Fibroblast of skin of right biceps (primary cell): Measurements from ENCODE around the gene RTTN.
A peak's percentile ranks its signal among the peaks of the same experiment; 100 is the strongest.
"Not testable (repeated sequence)": the region's sequence is repeated elsewhere in the genome, so short reads cannot be mapped to it uniquely, and the experiment has no call there.

ENCODE experiments used
- DNase-seq: peaks from one replicate; pipeline ENCODE4 v3.0.0-alpha.2; 2013

The RTTN gene

GRCh38 chr18:70149616-70150301 is 55.7 kb downstream of the RTTN start:
- no peak for DNase-seq

GRCh38 chr18:70149156-70149555 is 56.3 kb downstream of the RTTN start:
- DNase-seq: no peak

GRCh38 chr18:70148039-70148938 is 57.2 kb downstream of the RTTN start:
- DNase-seq: no peak

DNA sequence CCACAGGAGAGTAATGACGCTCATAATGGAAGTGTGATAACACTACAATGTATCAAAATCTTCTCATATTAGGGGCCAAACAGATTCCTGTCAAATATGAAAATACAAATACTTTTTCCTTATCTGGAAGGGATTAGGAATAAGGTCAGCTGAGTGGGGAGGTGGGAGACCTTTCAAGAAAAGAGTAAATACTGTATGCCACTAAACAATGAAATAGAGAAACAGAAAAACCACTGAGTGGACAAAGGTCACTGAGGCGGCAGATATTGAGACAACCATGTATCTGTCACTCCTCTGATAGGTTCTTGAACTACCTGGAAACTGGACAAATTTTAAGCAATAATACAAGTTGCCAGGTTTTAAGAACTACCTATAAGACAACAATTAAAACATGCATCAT is 59.3 kb downstream of the RTTN start:
- no peak for DNase-seq

DNA sequence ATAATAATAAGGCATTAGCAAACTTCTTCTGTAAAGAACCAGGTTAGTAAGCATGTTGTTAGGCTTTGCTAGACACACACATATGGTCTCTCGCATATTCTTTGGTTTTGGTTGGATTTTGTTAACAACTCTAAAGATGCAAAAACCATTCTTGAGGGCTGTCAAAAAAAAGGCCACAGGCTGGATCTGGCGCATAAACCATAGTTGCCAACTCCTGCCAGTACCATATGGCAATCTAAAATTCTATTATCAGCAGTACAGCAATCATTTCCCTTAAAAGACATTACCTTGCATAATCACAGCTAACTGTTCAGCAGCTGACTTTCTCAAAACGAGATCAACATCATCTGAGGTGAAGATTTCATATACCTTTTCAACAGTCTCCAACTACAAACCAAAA is 63.5 kb downstream of the RTTN start:
- DNase-seq: no peak

DNA sequence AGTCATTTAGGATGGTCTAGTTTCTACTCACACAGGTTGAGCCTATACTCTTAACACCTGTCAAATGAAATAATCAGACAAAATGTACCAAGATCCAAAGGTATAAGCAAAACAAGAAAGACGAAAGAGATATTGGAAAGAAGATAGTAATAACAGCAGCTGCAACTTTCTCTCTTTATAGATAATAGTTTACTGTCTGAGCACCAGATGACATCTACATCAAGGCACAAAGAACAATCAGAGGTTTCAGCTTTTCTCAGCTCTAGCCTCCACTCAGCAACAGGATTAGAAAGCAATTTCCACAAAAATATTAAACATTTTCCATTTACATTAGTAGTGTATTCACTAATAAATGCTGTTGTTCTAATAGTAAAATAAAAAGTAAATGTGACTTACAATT is 66.3 kb downstream of the RTTN start:
- no peak for DNase-seq

DNA sequence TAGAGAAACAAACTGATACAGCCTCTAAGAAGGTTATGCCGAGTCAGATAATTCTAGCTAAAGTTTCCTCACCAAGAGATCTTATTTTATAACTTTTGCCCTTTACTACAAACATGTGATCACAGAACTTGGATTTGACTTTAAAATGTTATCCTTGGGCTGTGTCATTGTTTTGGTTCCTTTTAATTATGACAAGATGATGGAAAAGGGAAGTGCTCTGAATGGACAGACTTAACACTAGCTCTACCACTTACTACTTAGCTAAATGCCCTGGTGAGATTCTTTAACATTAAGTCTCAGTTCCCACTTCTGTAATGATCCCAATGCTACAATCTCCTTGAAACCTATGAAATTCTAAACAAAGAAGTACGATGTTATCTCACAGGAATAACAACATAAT is 69.9 kb downstream of the RTTN start:
- DNase-seq: no peak

GRCh38 chr18:70132999-70133398 is 72.5 kb downstream of the RTTN start:
- DNase-seq: peak; percentile 95

GRCh38 chr18:70128271-70128670 is 77.2 kb downstream of the RTTN start:
- DNase-seq: no peak

- DNase-seq: no peak
Measured at GRCh38 chr18:70127359-70127758, 78.1 kb downstream of the RTTN start.

DNA sequence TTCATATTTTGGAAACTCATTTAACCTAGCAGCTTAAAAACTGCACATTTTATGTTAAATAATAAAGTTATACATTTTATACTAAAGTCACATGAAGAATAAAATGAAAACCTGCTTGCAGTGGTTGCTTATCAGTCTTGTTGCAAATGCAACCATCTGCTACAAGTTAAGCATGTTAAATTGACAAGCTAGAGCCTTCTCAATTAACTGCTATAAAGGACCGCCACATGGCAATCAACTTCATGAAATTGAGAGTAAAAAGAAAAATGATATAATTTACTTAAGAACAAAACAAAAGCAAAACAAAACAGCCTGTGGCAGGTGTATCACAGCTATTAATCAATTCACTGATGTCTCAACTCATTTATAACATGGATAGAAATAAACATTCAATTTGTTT is 78.7 kb downstream of the RTTN start:
- no peak for DNase-seq

DNA sequence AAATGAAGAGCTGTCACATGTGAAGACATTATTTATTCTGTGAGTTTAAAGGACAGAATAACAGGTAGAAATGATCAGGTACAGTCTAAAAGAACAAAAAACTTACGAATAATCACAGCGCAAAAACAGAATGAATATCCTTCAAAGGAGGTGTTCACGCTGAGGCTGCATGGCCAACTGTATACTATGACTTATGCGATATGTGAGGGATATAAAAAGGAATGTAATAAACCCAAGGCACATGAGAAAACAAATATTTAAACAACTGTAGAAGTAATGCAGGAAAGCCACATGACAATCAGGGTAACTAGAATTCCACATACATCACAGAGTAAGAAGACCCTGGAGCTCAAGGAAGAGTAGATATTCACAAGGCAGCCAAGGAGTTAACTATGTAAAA is 81.3 kb downstream of the RTTN start:
- DNase-seq: no peak

GRCh38 chr18:70121842-70122241 is 83.6 kb downstream of the RTTN start:
- no peak for DNase-seq

- peak; percentile 4 for DNase-seq
Measured at GRCh38 chr18:70116949-70117348, 88.5 kb downstream of the RTTN start.

DNA sequence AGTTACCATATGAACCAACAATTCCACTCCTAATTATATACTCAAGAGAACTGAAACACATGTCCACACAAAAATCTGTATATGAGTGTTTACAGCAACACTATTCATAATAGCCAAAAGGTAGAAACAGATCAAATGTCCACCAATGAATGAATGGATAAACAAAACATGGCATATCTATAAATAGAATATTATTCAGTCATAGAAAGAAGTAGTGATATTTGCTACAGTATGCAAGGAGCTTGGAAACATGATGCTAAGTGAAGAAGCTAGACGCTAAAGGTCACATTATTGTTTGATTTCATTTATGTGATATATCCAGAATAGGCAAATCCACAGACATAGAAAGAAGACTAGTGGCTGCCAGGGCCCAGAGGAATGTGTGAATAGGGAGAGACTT is 92.0 kb downstream of the RTTN start:
- DNase-seq: no peak

DNA sequence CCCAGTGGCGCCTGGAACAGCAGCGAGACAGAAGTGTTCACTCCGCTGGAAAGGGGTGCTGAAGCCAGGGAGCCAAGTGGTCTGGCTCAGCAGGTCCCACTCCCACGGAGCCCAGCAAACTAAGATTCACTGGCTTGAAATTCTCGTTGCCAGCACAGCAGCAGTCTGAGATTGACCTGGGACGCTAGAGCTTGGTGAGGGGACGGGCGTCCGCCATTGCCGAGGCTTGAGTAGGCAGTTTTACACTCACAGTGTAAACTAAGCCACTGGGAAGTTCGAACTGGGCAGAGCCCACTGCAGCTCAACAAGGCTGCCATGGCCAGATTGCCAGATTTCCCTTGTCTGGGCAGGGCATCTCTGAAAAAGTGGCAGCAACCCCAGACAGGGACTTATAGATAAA is 94.8 kb downstream of the RTTN start:
- no peak for DNase-seq

DNA sequence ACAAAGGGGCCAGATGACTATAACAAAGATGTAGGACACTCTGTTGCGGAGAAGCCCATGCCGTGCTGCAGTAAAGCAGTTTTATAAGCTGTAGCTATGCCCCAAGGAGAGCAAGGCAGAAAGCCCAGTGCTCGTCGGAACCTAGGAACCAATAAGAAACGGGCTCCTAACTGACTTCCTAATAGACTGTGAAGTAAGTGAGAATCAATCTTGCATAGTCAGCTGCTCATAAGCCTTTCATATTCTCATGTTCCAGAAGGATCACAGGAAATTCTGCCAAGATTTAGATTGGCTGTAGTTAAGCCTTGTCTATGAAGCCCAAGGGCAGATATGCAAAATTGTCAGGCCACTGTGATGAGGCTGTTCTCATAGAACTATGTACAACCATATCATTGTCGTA is 98.4 kb downstream of the RTTN start:
- no peak for DNase-seq

DNA sequence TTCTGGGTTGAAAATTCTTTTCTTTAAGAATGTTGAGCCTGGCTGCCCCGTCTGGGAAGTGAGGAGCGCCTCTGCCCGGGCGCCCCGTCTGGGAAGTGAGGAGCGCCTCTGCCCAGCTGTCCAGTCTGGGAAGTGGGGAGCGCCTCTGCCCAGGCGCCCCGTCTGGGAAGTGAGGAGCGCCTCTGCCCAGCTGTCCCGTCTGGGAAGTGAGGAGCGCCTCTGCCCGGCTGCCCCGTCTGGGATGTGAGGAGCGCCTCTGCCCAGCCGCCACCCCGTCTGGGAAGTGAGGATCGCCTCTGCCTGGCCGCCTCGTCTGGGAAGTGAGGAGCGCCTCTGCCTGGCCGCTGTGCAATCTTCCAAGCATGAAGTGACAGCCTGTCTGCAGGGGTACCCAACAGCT is 102.6 kb downstream of the RTTN start:
- DNase-seq: not testable (repeated sequence)

DNA sequence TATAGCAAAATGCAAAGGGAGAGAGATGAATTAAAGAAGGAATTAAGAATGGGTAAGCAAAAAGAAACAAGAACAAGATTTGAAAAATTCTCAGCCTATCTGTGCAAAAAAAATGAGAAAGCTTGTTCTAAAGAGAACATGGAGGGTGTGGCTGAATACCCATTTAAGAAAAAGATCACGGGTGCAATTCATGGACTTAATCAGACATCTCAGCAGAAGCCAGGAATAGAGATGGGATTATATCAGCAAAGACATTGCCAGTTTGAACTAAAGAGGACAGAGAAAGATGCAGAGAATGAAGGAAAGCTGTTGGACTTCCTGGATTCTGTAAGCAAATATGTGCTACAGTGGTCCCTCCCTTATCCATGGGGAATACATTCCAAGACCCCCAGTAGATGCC is 115.6 kb downstream of the RTTN start:
- DNase-seq: no peak

DNA sequence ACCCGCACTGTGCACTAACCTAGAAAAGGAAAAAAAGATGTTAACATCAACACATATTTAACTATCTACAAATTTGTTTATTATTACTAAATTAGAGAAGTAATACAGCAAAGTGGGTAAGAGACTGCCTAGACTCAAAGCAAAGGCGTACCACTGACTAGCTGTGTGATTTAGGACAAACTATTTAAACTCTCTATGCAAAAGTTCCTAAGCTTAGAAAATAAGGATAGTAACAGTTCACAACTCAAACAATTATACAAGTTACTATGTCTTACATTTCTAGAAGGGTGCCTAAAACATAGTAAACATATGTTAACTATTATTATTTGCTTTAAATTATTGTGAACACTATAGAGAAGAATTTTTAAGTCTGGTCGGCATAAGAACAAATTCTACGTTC is 119.4 kb downstream of the RTTN start:
- DNase-seq: no peak

- DNase-seq: no peak
Measured at GRCh38 chr18:70085641-70086040, 119.8 kb downstream of the RTTN start.

- no peak for DNase-seq
Measured at GRCh38 chr18:70082430-70082829, 123.1 kb downstream of the RTTN start.

DNA sequence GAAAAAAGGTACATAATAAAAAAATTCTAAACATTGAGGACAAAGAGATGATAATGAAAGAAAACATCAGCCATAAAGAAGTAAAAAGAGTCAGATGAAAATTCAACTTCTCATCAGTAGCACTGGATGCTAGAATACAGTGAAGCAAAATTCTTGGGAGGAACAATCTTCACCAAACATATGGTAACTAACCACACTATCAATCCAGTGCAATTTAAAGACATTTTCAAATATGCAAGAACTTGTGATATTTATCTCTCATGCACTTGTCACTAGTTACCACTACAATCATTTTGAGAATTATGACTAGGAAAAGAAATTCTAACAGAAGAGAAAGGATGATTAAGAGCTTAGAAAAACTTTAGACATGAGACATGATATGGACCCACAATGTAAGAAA is 127.4 kb downstream of the RTTN start:
- no peak for DNase-seq

DNA sequence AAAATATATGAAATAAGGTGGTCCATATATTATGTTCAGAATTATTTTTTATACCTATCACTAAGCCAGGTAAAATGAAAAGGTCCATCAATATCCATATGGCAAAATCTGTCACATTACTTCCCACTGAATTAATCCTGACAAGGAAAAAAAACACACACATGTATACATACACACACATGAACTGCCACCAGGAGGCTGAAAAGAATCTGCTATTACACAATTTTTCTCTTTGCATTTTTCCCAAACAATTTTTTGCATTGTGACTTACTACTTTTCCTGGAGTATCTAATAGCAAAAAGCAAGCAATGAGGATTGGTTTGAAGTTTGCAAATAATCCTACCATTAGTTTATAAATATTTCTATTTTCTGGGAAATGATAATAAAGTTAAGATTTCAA is 129.6 kb downstream of the RTTN start:
- DNase-seq: no peak

DNA sequence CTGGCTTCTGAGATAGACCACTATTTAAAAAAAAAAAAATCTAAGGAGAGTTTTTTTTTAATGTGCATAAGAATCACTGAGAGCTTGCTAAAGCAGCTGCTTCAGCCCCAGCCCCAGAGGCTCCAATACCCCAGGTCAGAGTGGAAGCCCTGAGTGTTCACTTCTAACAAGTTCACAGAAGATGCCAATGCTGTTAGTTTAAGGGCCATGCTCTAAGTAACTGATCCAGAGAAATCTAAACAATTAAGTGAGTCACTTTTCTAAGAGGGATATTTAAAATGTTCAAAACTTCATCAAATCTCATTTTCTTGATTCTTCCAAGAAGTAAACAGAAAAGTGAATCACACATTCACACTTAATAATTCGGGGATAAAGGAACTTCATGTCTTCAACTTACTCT is 131.4 kb downstream of the RTTN start:
- DNase-seq: peak; percentile 22
